ENCODE data around the gene PRKG2. TPM values are rescaled to one million over a fixed set of nuclear protein-coding genes. Genes with fewer than 3 reads are reported as not detected.

The PRKG2 gene
- total RNA-seq, 2 experiments from 2014 or later = 1.0 to 1.1 TPM

DNA sequence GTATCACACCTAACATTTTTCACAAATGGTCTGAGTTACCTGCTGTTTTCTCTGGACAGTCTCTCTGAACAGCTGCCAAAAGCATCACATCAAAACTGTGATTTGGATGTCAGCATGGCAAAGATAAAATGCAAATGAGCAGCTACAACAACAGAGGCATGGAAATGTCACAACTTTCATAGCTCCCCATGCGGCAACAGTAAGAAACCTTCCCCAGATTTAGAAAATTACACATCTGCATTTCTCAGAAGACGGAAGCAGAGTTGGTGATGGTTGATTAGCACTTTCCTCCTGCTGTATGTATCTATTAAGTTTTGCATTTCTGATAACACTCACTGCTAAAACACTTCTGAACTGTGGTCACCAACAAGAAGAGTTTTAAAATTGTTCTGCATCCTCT is 9.7 kb downstream of the PRKG2 start:
- CTCF ChIA-PET (ENCODE audit: unreplicated experiment) = no interaction called here
- no peak overlapping the region for H3K27ac ChIP-seq (ENCODE audit: low read depth, low read length, poor library complexity, severe bottlenecking)

DNA sequence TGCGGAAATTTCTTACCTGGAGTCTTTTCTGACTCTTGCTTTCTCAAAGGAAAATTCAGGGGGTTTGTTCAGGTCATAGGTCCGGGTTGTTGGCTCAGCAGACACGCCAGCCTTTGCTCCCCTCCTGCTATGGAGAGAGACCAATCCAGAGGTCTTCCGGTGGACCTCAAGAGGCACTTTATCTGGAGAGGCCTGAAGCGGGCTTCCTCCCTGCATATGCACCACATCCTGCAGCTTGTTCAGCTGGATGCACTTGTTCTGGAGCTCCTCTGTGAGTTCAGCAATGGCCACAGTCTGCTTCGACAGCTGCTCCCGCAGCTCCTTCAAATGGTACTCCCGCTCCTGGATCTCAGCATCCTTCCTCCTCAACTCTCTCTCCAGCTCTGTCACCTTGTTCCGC is 10.5 kb downstream of the PRKG2 start:
- intact Hi-C loops (cut with micrococcal nuclease; ENCODE audit: unreplicated experiment) = no loop called here
- Histone ChIP-seq H3K4me3 (ENCODE audit: low read depth, low read length, poor library complexity, severe bottlenecking) (no peak overlapping the region), H3K27ac (ENCODE audit: low read depth, low read length, poor library complexity, severe bottlenecking) (no peak overlapping the region), H3K4me2 (ENCODE audit: low read length) (no peak overlapping the region), H4K20me1 (ENCODE audit: insufficient read depth, low read length) (no peaks in the 10 kb centered on the region), H2AFZ (ENCODE audit: low read length) (no peak overlapping the region), H3K79me2 (ENCODE audit: insufficient read depth, low read depth, low read length) (no peaks in the 10 kb centered on the region), H3K9me2 (ENCODE audit: insufficient read depth, low read length) (no peaks in the 10 kb centered on the region), H3K4me1 (ENCODE audit: insufficient read depth, low read length, poor library complexity, severe bottlenecking) (no peaks in the 10 kb centered on the region), H3K36me3 (ENCODE audit: insufficient read depth, low read length) (no peaks in the 10 kb centered on the region), H3K9me3 (ENCODE audit: low read length) (no peaks in the 10 kb centered on the region)
- CTCF ChIA-PET (ENCODE audit: unreplicated experiment) = no interaction called here
- no peak for DNase-seq (ENCODE audit: low spot score)
- TF ChIP-seq EZH2phosphoT487 (IDR thresholded peaks at IDR 0.05; ENCODE audit: borderline replicate concordance, low read depth, low read length) = no peak
- TF ChIP-seq, protein P1, sequence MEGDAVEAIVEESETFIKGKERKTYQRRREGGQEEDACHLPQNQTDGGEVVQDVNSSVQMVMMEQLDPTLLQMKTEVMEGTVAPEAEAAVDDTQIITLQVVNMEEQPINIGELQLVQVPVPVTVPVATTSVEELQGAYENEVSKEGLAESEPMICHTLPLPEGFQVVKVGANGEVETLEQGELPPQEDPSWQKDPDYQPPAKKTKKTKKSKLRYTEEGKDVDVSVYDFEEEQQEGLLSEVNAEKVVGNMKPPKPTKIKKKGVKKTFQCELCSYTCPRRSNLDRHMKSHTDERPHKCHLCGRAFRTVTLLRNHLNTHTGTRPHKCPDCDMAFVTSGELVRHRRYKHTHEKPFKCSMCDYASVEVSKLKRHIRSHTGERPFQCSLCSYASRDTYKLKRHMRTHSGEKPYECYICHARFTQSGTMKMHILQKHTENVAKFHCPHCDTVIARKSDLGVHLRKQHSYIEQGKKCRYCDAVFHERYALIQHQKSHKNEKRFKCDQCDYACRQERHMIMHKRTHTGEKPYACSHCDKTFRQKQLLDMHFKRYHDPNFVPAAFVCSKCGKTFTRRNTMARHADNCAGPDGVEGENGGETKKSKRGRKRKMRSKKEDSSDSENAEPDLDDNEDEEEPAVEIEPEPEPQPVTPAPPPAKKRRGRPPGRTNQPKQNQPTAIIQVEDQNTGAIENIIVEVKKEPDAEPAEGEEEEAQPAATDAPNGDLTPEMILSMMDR (conservative IDR thresholded peaks at IDR 0.05; ENCODE audit: low read length) = no peak
- POLR2A ChIA-PET = interaction anchor here (0.6 to 1.4 kb wide), 4 partner anchors 17 to 770 kb away, joined by 3 to 5 read pairs (median 4); no protein-coding TSS in a partner anchor
- BruUV-seq (replicated peaks) = no TSS peak

More for the DNA sequence above, 9.7 kb downstream of the PRKG2 start:
- H3K79me2 ChIP-seq (ENCODE audit: insufficient read depth, low read depth, low read length) = no peaks in the 10 kb centered on the region
- no peaks in the 10 kb centered on the region for H3K9me2 ChIP-seq (ENCODE audit: insufficient read depth, low read length)
- intact Hi-C loops (cut with micrococcal nuclease; ENCODE audit: unreplicated experiment) = no loop called here
- H3K4me1 ChIP-seq (ENCODE audit: insufficient read depth, low read length, poor library complexity, severe bottlenecking) = no peaks in the 10 kb centered on the region
- H3K9me3 ChIP-seq (ENCODE audit: low read length) = no peaks in the 10 kb centered on the region
- POLR2A ChIA-PET = interaction anchor here (0.6 to 1.4 kb wide), 2 partner anchors 16 to 154 kb away, joined by 4 read pairs; no protein-coding TSS in a partner anchor
- BruUV-seq (replicated peaks) = no TSS peak
- H2AFZ ChIP-seq (ENCODE audit: low read length) = no peak overlapping the region
- no peak for TF ChIP-seq EZH2phosphoT487 (IDR thresholded peaks at IDR 0.05; ENCODE audit: borderline replicate concordance, low read depth, low read length)
- TF ChIP-seq, protein P1 (conservative IDR thresholded peaks at IDR 0.05; ENCODE audit: low read length) = no peak
- no peaks in the 10 kb centered on the region for H3K36me3 ChIP-seq (ENCODE audit: insufficient read depth, low read length)
- no peak for DNase-seq (ENCODE audit: low spot score)
- no peaks in the 10 kb centered on the region for H4K20me1 ChIP-seq (ENCODE audit: insufficient read depth, low read length)
- H3K4me2 ChIP-seq (ENCODE audit: low read length) = no peak overlapping the region
- H3K4me3 ChIP-seq (ENCODE audit: low read depth, low read length, poor library complexity, severe bottlenecking) = no peak overlapping the region

DNA sequence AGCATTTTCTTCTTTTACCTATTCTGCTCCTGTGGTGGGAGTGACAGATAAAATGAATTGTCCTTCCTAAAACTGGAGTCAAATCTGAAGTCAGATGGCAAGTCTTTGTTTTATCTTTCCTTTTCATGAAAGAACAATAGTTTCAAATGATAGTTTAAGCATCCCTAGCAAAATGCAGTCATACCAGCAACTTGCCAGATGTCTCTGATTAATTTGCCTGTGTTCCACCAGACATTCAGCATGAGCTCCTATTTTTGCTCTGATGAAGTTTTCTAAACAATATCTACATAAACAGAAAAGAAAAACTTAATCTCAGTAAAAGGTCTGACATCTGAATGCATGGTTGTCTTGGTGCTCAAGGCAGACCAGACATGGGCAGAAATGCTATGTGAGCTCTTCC is 15.2 kb downstream of the PRKG2 start:
- Histone ChIP-seq H3K27ac (ENCODE audit: low read depth, low read length, poor library complexity, severe bottlenecking) (no peak overlapping the region), H3K9me2 (ENCODE audit: insufficient read depth, low read length) (no peaks in the 10 kb centered on the region), H3K79me2 (ENCODE audit: insufficient read depth, low read depth, low read length) (no peaks in the 10 kb centered on the region), H3K4me3 (ENCODE audit: low read depth, low read length, poor library complexity, severe bottlenecking) (no peak overlapping the region), H3K36me3 (ENCODE audit: insufficient read depth, low read length) (no peaks in the 10 kb centered on the region), H3K9me3 (ENCODE audit: low read length) (no peaks in the 10 kb centered on the region), H3K4me1 (ENCODE audit: insufficient read depth, low read length, poor library complexity, severe bottlenecking) (no peaks in the 10 kb centered on the region), H3K4me2 (ENCODE audit: low read length) (no peak overlapping the region), H4K20me1 (ENCODE audit: insufficient read depth, low read length) (no peaks in the 10 kb centered on the region), H2AFZ (ENCODE audit: low read length) (no peak overlapping the region)
- DNase-seq (ENCODE audit: low spot score) = no peak
- BruUV-seq (replicated peaks) = no TSS peak
- no peak for TF ChIP-seq EZH2phosphoT487 (IDR thresholded peaks at IDR 0.05; ENCODE audit: borderline replicate concordance, low read depth, low read length)
- TF ChIP-seq, protein P1 (conservative IDR thresholded peaks at IDR 0.05; ENCODE audit: low read length) = no peak
- intact Hi-C loops (cut with micrococcal nuclease; ENCODE audit: unreplicated experiment) = no loop called here
- ChIA-PET CTCF (ENCODE audit: unreplicated experiment) (no interaction called here), POLR2A (no interaction called here)

Measured in OCI-LY7 (cell line).